ENCODE measurements around the gene PLCH2.
"Not testable (repeated sequence)": the region's sequence is repeated elsewhere in the genome, so short reads cannot be mapped to it uniquely, and the experiment has no call there.

The PLCH2 gene

GRCh38 chr1:2441746-2442145 lies 34.3 kb upstream of the PLCH2 start:
- no peak for DNase-seq

GRCh38 chr1:2442661-2443060 lies 33.4 kb upstream of the PLCH2 start:
- no peak for DNase-seq

- peak in 1 of 2 experiments; percentile 46 for DNase-seq
Measured at GRCh38 chr1:2443277-2444137, 32.6 kb upstream of the PLCH2 start.

GRCh38 chr1:2444138-2444591 lies 31.9 kb upstream of the PLCH2 start:
- DNase-seq = no peak

- peak in 1 of 2 experiments; percentile 30 for DNase-seq
Measured at GRCh38 chr1:2445162-2445822, 30.8 kb upstream of the PLCH2 start.

- DNase-seq = peak; percentile 34 to 61
Measured at GRCh38 chr1:2445823-2446215, 30.3 kb upstream of the PLCH2 start.

GRCh38 chr1:2446394-2446793 lies 29.7 kb upstream of the PLCH2 start:
- peak; percentile 63 to 73 for DNase-seq

- DNase-seq = no peak
Measured at GRCh38 chr1:2446861-2447260, 29.2 kb upstream of the PLCH2 start.

GRCh38 chr1:2447276-2448097 lies 28.6 kb upstream of the PLCH2 start:
- no peak for DNase-seq

GRCh38 chr1:2448098-2448445 lies 28.0 kb upstream of the PLCH2 start:
- DNase-seq = peak in 1 of 2 experiments; percentile 61

- DNase-seq = no peak
Measured at GRCh38 chr1:2449636-2450454, 26.2 kb upstream of the PLCH2 start.

GRCh38 chr1:2451741-2452140 lies 24.3 kb upstream of the PLCH2 start:
- no peak for DNase-seq

- peak; percentile 71 to 82 for DNase-seq
Measured at GRCh38 chr1:2452201-2452931, 23.7 kb upstream of the PLCH2 start.

- no peak for DNase-seq
Measured at GRCh38 chr1:2452932-2453315, 23.2 kb upstream of the PLCH2 start.

GRCh38 chr1:2454227-2454626 lies 21.9 kb upstream of the PLCH2 start:
- no peak for DNase-seq

GRCh38 chr1:2455757-2456156 lies 20.3 kb upstream of the PLCH2 start:
- no peak for DNase-seq

GRCh38 chr1:2457444-2457843 lies 18.6 kb upstream of the PLCH2 start:
- DNase-seq = no peak

- DNase-seq = no peak
Measured at GRCh38 chr1:2458687-2459086, 17.4 kb upstream of the PLCH2 start.

GRCh38 chr1:2459102-2459753 lies 16.9 kb upstream of the PLCH2 start:
- DNase-seq = not testable (repeated sequence)

- peak in 1 of 2 experiments; percentile 21 for DNase-seq
Measured at GRCh38 chr1:2459757-2460156, 16.3 kb upstream of the PLCH2 start.

GRCh38 chr1:2460203-2460602 lies 15.9 kb upstream of the PLCH2 start:
- DNase-seq = peak in 1 of 2 experiments; percentile 30

All from NCI-H524 (cell line).